ENCODE data around the gene C19orf38.
A peak's percentile ranks its signal among the peaks of the same experiment; 100 is the strongest.
"Not testable (repeated sequence)": the region's sequence is repeated elsewhere in the genome, so short reads cannot be mapped to it uniquely, and the experiment has no call there.

Gene C19orf38

DNA sequence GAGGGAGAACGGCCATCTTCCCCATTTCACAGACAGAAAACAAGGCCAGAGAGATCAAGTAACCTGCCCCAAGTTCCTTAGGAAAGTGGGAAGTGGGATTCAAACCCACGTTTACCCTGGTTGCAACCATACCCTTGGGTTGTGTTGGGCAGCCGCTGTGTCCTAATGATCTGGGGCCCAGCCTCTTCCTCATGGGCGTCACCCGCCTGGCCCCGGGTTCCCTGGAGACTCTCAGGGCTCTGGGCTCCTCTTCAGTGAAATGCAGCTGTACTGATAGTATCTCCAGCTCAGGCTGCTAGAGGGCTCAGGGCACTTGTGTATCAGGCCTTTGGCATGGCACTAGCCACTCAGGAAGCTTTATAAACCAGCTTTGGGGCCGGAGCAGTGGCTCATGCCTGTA lies 22.0 kb upstream of the C19orf38 start:
- no peak for DNase-seq

DNA sequence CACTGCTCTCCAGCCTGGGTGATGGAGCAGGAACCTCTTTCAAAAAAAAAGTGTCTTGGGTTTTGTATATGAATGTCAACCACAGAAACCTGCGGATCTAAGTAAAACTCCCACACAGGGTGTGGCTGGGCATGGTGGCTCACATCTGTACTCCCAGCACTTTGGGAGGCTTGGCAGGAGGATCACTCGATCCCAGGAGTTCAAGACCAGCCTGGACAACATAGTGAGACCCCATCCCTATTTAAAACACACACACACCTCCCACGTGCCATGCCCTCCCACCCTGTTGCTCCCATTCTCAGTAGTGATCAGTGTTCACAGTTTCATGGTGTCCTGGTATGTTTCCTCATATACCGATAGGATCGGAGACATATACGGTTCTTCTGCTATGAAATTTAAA lies 21.4 kb upstream of the C19orf38 start:
- DNase-seq: no peak

DNA sequence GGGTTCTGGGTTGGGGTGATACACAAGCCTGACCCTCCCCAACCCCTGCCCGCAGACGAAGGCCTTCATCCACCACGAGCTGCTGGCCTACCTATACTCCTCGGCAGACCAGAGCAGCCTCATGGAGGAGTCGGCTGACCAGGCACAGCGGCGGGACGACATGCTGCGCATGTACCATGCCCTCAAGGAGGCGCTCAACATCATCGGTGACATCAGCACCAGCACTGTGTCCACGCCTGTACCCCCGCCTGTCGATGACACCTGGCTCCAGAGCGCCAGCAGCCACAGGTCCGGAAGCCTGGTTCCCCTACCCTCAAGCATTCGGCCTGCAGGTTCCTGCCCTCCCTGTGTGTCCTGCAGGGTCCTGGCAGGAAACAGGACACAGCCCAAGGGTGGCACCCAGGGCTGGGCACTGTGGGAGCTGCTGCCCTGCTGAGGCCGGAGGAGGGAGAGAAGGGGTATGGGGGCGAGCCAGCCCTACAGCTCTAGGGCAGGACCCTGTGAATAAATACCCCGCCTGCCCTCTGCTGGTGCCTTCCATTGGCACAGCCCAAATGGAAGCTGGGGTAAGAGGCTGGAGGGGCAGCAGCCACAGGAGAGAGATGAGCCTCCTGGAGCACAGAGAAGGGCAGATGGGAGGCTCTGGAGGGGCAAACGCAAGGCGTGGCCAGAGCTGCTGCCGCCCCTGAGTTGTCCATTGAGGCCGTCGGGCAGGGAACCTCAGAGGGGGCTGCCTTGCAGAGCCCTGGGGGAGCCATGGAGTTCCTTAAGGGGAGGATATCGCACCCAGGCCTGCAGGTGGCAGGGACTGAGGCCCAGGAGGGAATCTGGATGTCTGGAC lies 19.0 kb upstream of the C19orf38 start:
- DNase-seq: no peak

DNA sequence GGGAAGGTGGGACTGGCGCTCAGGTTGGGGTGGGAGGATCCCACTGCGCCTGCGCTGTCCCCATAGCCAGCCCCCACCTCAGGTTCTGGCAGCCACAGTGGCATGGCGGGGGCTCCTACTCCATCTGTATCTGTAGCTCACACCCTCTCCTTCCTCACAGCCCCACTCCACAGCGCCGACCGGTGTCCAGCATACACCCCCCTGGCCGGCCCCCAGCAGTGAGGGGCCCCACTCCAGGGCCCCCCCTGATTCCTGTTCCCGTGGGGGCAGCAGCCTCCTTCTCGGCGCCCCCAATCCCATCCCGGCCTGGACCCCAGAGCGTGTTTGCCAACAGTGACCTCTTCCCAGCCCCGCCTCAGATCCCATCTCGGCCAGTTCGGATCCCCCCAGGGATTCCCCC lies 18.2 kb upstream of the C19orf38 start:
- no peak for DNase-seq

DNA sequence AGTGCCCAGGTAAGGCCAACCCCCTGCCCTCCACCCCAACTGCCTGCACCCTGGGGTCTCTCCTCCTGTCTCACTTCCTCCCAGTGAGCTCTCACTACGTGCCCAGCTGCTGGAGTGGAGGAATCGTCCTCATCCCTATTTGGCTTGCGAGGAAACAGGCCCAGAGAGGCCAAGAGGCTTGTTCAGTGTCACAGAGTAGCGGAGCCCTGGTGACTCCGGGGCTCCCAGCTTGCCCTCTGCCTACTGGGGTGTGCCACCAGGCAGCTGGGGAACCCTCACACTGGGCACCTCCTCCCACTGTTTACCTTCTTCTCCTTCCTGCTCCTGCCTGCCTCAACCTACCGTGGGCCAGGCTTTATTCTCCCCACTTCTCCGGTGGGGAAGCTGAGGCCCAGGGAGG lies 17.8 kb upstream of the C19orf38 start:
- no peak for DNase-seq

DNA sequence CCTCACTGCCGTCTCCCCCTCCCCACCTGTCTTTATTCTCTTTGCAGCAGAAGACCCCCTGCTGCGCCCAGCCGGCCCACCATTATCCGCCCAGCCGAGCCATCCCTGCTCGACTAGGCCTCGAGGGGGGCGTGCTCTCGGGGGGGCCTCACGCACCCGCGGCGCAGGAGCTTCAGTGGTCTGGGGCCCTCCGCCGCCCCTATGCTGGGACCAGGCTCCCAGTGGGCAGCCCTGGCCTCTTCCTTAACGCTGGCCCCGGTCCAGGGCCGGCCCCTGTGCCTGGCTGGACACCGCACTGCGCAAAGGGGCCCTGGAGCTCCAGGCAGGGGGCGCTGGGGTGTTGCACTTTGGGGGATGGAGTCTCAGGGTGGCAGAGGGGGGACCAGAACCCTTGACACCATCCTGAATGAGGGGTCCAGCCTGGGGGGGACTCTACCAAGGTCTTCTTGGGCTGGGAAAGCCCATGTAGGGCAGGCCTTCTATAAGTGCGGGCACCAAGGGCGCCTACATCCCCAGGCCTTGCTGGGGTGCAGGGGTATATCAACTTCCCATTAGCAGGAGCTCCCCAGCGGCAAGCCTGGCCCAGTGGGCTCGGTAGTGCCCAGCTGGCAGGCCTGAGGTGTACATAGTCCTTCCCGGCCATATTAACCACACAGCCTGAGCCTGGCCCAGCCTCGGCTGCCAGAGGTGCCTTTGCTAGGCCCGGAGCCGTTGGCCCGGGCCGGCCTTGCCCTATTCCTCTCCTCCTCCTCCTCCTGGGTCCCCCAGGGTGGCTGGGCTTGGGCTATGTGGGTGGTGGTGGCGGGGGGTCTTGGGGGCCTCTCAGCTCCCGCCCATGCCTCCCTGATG lies 17.1 kb upstream of the C19orf38 start:
- DNase-seq: no peak

DNA sequence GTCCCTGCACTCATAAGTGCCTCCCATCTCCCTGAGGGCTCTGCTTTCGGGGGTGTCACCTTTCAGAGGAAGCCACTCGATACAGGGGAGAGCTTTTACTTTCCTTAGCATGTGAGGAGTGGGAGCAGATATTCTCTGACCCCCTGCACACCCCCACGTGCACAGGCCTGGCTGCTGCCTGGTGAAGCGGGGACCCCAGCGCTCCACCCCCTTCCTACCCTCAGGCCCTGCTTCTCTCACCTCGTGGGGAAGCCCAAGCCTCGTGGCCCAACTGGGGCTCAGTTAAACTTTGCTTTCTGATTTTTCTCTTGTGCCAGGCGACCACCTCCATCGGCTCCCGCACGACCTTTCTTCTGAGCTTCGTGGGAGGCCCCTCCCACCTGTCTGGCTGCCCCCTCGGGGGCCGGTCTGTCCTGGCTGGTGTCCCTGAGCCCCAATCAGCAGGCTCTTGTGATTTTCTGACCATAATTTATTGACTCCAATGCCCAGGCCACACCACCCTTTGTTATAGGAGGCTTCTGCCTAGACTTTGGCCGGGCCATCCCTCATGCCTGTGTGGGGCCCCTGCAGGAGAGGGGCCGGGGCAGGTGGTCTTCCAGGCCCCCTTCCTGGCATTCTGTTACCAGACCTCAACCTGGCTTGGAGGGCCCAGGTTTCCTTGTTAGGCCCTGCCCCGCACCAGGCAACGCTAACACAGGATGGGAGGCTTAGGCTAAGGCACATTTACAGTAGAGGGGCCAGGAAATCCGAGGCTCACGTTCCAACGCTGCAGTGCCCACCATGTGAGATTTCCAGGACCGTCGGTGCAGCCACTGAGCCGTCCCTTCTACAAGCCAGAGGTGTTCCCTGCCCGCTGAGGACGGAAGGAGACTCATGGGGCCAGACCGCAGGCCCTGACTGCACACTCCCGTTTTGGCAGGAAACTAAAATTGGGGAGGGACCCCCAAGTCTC lies 16.0 kb upstream of the C19orf38 start:
- no peak for DNase-seq

DNA sequence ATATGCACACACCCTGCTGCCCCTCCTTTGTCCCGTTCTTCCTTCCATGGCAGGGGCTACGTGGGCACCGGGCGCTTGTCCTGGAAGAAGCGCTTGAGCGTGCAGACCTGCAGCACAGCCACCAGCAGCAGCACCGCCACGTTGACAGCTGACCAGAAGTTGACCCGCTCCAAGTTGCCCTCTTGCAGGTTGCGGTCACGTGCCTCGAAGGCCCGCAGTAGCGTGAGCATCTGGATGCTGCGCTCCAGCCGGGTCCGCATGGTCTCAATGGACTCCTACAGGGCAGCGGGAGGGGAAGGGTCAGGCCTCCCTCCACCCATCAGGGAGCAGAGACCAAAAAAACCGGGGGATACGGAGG lies 15.3 kb upstream of the C19orf38 start:
- no peak for DNase-seq

DNA sequence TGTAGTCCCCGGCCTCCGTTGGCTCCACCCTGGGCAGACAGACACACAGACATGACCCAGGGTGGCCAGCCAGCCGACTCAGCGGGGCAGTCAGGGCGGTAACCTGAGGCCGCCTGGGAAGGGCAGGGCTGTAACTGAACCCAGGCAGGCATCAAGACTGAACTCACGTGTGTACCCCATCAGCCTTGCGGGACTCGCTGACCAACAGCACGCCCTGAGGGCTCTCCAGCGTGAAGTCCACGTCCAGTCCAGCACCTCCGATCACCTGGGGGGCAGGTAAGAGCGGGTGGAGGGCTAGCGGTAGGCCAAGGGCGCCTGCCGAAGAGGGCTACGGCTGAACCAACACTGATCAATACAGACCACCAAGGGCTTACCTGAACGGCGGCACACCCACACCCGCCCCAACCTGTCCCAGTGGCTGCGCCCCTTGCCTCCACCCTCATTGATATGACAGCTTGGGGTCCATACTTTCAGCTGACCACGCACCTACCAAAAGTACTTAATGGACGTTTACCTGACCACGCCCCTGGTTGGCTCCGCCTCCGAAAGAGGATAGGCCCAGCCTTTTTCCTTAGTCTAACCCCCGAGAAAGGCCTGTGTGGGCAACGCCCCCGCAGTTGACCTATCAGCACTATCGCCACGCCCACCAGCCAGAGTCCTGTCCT lies 13.0 kb upstream of the C19orf38 start:
- no peak for DNase-seq

DNA sequence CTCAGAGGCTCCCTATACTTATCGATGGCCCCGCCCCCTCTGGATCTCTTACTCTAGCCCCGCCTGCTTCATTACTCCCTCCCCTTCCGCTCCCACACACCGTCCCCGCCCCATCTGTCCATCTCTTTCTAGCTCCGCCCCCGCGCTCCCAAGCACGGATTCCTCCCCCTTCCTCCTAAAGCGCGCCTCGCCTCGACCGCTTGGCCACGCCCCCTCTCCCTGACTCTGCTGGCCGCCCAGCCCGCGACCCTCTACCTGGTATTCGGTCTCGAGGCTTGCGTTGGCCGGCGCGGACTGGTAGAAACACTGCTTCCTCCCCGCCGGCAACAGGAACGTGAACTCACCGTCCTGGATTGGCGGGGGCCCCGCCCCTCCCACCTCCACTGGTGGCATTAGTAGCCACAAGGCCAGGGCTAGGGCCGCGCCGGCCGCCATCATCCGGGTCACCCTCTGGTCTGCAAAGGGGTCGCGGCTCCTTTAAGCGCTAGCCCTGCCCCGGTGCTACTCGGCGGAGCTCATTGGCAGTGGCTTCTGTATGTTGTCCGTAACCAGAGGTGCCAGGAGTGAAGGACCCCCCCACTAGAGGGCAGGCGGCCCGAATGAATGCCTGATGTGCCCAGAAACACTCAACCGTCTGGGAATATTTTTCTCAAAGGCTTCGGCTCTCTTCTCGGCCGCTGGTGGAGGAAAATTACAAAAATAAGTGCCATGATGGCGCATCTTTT lies 12.3 kb upstream of the C19orf38 start, which contains the start of gene TMED1:
TSS of gene TMED1 (minus strand) at position 459 of the 725 bp plus-strand sequence. CDS start at position 438, 21 bp downstream.
- DNase-seq: peak; percentile 100

DNA sequence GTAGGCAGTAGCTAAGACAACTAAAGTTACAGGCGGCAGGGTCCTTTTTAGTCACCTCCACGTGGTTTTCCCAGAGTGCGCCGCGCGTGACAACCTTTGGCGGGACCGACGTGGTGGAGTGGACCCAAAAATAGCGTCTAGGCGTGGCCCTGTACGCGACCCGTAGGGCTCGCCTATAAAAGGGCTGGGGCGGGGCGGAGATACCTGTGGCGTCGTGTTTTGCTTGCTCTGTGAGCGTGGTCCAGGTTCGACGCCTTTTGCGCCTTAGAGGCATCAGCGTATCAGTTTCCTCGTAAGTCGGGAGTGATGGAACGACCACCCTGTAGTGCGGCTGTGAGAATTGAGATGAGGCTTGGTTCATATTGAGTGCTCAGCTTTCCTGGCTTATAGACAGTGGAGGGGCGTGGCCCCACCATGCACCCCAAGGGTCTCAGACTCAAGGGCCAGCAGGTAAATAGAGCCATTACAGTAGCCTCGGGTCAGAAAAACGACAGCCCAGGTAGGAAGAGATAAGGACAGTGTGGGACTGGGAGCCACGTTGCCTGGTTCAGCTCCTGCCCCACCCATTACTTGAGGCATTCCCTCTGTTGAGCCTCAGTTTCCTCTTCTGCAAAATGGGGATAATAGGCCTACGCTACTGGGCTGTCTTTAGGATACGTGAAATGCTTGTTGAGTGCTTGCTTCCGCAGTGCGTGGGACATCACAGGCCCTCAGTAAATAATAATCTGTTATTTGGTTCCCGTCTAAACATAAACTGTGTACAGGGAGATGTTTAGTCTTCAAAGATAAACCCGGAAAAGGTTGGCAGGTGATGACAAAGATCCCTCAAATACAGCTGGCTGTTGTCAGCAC lies 11.5 kb upstream of the C19orf38 start:
- peak; percentile 86 for DNase-seq

DNA sequence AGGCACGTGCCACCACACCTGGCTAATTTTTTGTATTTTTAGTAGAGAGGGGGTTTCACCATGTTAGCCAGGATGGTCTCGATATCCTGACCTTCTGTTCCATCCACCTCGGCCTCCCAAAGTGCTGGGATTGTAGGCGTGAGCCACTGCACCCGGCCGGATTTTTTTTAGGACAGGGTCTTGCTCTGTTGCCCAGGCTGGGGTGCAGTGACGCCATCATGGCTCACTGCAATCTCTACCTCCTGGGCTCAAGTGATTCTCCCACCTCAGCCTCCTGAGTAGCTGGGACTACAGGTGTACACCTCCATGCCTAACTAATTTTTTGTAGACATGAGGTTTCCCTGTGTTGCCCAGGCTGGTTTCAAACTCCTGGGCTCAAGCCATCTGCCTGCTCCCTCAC lies 10.6 kb upstream of the C19orf38 start:
- not testable (repeated sequence) for DNase-seq

DNA sequence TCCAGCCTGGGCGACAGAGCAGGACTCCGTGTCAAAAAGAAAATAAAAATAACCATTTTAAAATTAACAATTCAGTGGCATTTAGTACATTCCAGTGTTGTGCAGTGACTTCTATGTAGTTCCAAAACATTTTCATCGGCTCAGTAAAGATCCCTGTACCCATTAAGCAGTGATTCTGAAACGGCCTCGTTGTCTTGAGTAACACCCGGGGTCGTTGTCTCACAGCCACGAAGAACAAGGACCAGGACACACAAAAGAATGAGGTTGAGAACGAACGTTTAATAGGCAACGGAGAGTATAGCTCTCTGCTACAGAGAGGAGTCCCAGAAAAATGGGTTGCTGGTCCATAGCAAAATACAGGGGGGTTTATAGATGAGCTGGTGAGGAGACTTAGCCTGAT lies 9.8 kb upstream of the C19orf38 start:
- DNase-seq: no peak

DNA sequence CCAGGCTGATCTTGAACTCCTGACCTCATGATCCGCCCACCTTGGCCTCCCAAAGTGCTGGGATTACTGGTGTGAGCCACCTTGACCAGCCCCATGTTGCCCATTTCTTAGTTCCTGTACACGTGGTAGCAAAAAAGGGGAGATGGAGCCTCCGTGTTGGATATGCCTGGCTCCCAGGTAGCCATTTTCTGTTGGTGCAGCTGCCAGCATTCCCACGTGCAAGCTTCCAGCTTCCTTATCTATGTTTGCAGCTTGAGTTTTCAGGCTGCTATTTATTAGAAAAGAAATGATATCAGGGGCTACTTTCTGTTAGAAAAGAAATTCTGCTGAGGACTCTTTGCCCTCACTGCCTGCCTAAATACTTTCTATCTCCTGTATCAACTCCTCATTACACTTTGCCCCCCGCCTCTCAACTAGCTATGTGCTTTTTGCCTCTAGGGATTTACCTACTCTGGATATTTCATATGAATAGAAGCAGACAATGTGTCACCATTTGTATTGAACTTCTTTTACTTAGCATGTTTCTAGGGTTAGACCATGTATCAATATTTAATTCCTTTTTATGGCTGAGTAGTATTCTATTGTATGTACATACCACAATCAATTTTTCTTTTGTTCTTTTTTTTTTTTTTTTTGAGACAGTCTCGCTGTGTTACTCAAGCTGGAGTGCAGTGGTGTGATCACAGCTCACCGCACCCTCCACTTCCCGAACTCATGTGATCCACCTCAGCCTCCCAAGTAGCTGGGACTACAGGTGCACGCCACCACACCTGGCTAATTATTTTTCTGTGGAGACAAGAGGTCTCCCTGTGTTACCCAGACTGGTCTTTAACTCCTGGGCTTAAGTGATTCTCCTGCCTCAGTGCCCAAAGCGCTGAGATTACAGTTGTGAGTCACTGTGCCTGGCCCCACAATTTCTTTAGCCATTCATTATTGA lies 8.8 kb upstream of the C19orf38 start:
- DNase-seq: no peak

DNA sequence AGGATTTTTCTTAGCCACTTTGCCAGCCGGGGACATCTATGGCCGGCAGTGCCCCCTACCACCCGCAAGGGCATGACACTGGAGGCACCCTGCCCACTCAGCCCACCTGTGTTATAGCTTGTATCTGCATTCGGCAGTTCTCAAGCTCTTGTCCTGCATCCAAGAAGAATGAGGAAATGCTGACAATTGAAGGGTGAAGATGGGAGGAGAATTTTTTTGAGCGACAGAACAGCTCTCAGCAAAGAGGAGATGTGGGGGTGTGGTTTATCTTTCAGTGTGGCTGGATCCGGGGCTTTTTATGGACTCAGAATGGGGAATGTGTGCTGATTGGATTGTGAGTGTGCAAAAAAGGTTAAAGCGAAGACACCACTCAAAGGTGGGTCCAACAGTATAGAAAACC lies 5.4 kb upstream of the C19orf38 start:
- no peak for DNase-seq

DNA sequence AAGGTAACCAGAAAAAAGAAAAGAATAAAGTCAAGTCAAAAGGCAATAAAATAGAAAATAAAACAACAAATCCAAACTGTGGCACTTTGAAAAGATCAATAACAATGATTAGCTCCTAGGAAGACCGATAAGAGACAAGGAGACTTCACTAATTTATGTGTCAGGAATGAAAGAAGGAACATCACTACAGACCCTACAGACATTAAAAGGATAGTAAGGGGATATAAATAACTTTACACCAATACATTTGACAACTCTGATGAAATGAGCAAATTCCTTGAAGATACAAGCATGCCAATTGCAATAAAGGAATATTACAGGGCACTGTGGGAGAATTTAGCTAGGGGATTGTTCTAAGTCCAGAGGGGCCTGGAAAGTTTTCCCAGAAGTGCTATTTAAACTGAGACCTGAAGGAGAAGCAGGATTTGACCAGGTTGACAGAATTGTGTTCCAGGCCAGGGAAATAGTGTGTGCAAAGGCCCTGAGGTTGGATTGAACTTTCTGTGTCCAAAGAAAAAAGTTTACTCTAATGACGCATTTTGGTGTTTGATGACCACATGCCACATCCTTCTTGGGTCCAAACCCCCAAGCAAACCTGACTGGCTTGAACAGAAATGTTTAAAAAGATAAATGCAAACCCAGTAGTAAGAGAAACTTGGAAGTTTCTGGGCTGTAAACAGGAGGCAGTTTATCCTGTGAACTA lies 1.6 kb upstream of the C19orf38 start:
- DNase-seq: no peak

DNA sequence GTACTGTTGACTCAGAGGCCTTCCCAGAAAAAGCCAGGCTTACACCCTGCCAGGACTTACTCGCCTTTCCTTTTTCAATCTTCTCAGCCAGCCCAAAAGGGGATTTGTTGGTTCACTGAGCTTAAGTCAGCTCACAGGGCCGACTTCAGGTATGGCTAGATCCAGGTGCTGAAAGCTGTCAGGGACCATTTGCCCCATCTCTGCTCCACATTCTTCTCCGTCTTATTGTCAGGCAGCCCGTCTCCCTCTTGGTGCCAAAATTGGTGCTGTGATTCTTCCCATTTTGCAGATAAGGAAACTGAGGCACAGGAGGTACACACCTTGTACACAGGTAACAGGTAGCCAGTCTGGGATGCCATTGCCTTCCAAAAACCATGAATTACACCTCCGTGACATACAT lies 2.4 kb downstream of the C19orf38 start:
- no peak for DNase-seq

DNA sequence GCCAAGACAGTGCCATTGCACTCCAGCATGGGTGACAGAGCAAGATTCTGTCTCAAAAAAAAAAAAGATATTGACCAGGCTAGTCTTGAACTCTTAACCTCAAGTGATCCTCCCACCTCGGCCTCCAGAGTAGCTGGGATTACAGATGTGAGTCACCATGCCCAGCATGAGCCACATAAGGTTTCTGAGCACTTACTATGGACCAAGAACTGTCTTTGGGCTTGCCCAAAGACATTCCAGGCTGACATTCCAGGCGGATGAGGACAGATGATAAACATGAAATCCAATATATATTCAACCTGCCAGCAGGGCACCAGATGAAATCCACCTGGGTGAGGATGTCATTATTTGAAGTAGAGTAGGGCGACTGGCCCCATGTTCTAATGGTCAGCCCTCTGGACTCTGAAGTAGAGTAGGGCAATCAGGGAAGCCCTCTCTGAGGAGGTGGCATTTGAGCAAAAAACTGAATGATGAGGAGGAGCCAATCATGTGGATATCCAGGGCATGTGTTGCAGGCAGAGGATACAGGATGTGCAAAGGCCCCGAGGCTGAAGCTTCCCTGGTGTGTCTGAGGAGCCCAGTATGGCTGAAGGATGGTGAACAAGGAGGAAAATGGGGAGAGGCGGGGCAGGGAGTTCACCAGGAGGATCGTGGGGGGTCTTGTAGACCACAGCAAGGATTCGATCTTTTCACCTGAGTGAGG lies 4.0 kb downstream of the C19orf38 start:
- peak; percentile 57 for DNase-seq
